ENCODE data around the gene UBD.

DNA sequence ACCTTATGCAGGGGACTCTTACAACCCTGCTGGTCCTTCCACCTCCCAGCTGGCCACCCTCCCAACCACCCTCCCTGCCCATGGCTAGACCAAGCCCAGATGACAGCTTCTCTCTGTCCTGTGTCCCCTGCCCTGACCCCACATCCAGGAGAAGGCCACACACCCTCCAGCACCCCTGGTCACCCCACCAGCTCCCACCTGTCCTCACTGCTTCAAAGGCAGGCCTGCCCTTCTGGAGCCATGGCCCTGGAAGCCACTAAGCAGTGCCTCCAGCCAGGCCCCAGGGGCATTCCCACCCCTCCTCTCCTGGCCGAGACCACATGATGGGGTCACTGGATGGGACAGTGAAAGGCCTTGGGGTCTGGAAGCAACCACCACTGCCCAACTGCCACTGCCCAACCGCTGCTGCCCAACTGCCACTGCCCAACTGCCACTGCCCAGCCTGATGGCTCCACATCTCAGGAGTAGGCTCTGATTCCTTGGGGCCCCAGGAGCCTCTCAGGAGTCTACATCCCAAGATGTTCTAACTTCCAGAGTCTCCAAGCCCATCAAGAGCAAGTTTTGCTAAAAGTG is 30.5 kb downstream of the UBD start:
- TF ChIP-seq, protein P1, sequence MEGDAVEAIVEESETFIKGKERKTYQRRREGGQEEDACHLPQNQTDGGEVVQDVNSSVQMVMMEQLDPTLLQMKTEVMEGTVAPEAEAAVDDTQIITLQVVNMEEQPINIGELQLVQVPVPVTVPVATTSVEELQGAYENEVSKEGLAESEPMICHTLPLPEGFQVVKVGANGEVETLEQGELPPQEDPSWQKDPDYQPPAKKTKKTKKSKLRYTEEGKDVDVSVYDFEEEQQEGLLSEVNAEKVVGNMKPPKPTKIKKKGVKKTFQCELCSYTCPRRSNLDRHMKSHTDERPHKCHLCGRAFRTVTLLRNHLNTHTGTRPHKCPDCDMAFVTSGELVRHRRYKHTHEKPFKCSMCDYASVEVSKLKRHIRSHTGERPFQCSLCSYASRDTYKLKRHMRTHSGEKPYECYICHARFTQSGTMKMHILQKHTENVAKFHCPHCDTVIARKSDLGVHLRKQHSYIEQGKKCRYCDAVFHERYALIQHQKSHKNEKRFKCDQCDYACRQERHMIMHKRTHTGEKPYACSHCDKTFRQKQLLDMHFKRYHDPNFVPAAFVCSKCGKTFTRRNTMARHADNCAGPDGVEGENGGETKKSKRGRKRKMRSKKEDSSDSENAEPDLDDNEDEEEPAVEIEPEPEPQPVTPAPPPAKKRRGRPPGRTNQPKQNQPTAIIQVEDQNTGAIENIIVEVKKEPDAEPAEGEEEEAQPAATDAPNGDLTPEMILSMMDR (conservative IDR thresholded peaks at IDR 0.05), result no peak
- TF ChIP-seq EZH2 (IDR thresholded peaks at IDR 0.05; ENCODE audit: low read depth), result no peak
